ENCODE measurements around the gene MMD. TPM values are rescaled to one million over a fixed set of nuclear protein-coding genes. Genes with fewer than 3 reads are reported as not detected.
"Not testable (repeated sequence)": the region's sequence is repeated elsewhere in the genome, so short reads cannot be mapped to it uniquely, and the experiment has no call there.

Gene MMD
- total RNA-seq (10 to 100 TPM in 1 of 2 experiments, 1 to 10 TPM in 1; 9.8 to 10.4 TPM), polyA plus RNA-seq (10 to 100 TPM in 2 of 3 donors, 1 to 10 TPM in 1; 9.4 to 15.5 (median 12.1) TPM), total RNA-seq (10.6 to 27.4 (median 18.8) reads per million in 6 experiments)

- peak in 7 of 10 donors; percentile 1 to 64 (median 13) for DNase-seq
- POLR2A ChIA-PET, result interaction anchor here (1.0 kb wide), 1 partner anchor 61 kb away, joined by 4 read pairs; no protein-coding TSS in a partner anchor
- ATAC-seq, result peak; percentile 2 to 12
- H3K4me1 Mint-ChIP-seq, result peaks cover 29 to 56% (median 41%) of the 10 kb centered on the region in 4 donors
- peaks cover 12 to 26% (median 14%) of the 10 kb centered on the region in 5 donors for H3K27me3 Mint-ChIP-seq
- peak within 1 kb of the TSS; percentile 82 to 98 (median 96) for H3K27ac Mint-ChIP-seq
- H3K9me3 Mint-ChIP-seq, result no peaks in the 10 kb centered on the region
- H3K36me3 Mint-ChIP-seq, result no peaks in the 10 kb centered on the region
- H3K4me3 Mint-ChIP-seq, result peak within 1 kb of the TSS; percentile 88 to 95 (median 90)
Measured at GRCh38 chr17:55421179-55421934, at the start of gene MMD. Gene MMD, minus strand, starts transcription at chr17:55421835. Its CDS starts 140 bp downstream, at chr17:55421695.

GRCh38 chr17:55466671-55467070, 45.0 kb upstream of the MMD start:
- Mint-ChIP-seq H3K36me3 (no peaks in the 10 kb centered on the region), H3K4me1 (peaks cover 0 to 8% (median 6%) of the 10 kb centered on the region in 4 donors), H3K9me3 (no peaks in the 10 kb centered on the region), H3K27me3 (peaks cover 0 to 10% (median 1%) of the 10 kb centered on the region in 5 donors), H3K4me3 (no peak overlapping the region), H3K27ac (no peak overlapping the region)
- DNase-seq (no peak), ATAC-seq (no peak)
- POLR2A ChIA-PET, result no interaction called here

- H3K36me3 Mint-ChIP-seq, DNase-seq, H3K27ac Mint-ChIP-seq, H3K4me1 Mint-ChIP-seq, POLR2A ChIA-PET, ATAC-seq, H3K4me3 Mint-ChIP-seq, H3K27me3 Mint-ChIP-seq, H3K9me3 Mint-ChIP-seq: not testable (repeated sequence)
Measured at GRCh38 chr17:55465771-55466170, 44.1 kb upstream of the MMD start.

- ATAC-seq, result no peak
- H3K27me3 Mint-ChIP-seq, result peaks cover 0 to 7% (median under 1%) of the 10 kb centered on the region in 5 donors
Measured at GRCh38 chr17:55463600-55463999, 42.0 kb upstream of the MMD start.

GRCh38 chr17:55462711-55463110, 41.1 kb upstream of the MMD start:
- POLR2A ChIA-PET, result no interaction called here
- H3K4me1 Mint-ChIP-seq, result peaks cover 3 to 13% (median 5%) of the 10 kb centered on the region in 4 donors
- DNase-seq, result no peak
- no peak overlapping the region for H3K27ac Mint-ChIP-seq
- H3K4me3 Mint-ChIP-seq, result no peak overlapping the region
- H3K27me3 Mint-ChIP-seq, result peaks cover 0 to 5% (median 0%) of the 10 kb centered on the region in 5 donors
- no peak for ATAC-seq
- H3K9me3 Mint-ChIP-seq, result no peaks in the 10 kb centered on the region
- H3K36me3 Mint-ChIP-seq, result no peaks in the 10 kb centered on the region

More at GRCh38 chr17:55463600-55463999, 42.0 kb upstream of the MMD start:
- Mint-ChIP-seq H3K36me3 (no peaks in the 10 kb centered on the region), H3K9me3 (no peaks in the 10 kb centered on the region), H3K4me1 (peaks cover 0 to 13% (median 4%) of the 10 kb centered on the region in 4 donors), H3K27ac (no peak overlapping the region), H3K4me3 (no peak overlapping the region)
- POLR2A ChIA-PET, result no interaction called here
- DNase-seq, result no peak

GRCh38 chr17:55462234-55462633, 40.6 kb upstream of the MMD start:
- POLR2A ChIA-PET, result no interaction called here
- Mint-ChIP-seq H3K4me3 (no peak overlapping the region), H3K27ac (no peak overlapping the region), H3K36me3 (no peaks in the 10 kb centered on the region), H3K4me1 (peaks cover 3 to 13% (median 5%) of the 10 kb centered on the region in 4 donors), H3K9me3 (no peaks in the 10 kb centered on the region), H3K27me3 (peaks cover 0 to 5% (median 0%) of the 10 kb centered on the region in 5 donors)
- ATAC-seq, result no peak
- DNase-seq, result no peak

GRCh38 chr17:55458978-55459377, 37.3 kb upstream of the MMD start:
- POLR2A ChIA-PET, result no interaction called here
- no peak for ATAC-seq
- Mint-ChIP-seq H3K36me3 (no peaks in the 10 kb centered on the region), H3K4me3 (no peak overlapping the region), H3K9me3 (peaks cover 0 to 3% (median 0%) of the 10 kb centered on the region in 9 donors), H3K4me1 (peaks cover 3 to 10% (median 5%) of the 10 kb centered on the region in 4 donors), H3K27me3 (peaks cover 0 to 8% (median 3%) of the 10 kb centered on the region in 5 donors), H3K27ac (no peak overlapping the region)
- no peak for DNase-seq

GRCh38 chr17:55458287-55458900, 36.8 kb upstream of the MMD start:
- POLR2A ChIA-PET, result no interaction called here
- peaks cover 0 to 3% (median 0%) of the 10 kb centered on the region in 9 donors for H3K9me3 Mint-ChIP-seq
- no peak overlapping the region for H3K4me3 Mint-ChIP-seq
- peak overlapping the region in 1 of 10 donors; percentile 44 for H3K27ac Mint-ChIP-seq
- H3K36me3 Mint-ChIP-seq, result no peaks in the 10 kb centered on the region
- H3K27me3 Mint-ChIP-seq, result peaks cover 0 to 9% (median 5%) of the 10 kb centered on the region in 5 donors
- DNase-seq, result no peak
- no peak for ATAC-seq
- H3K4me1 Mint-ChIP-seq, result peaks cover 0 to 6% (median 2%) of the 10 kb centered on the region in 4 donors

GRCh38 chr17:55456307-55457240, 34.9 kb upstream of the MMD start:
- no peak for DNase-seq
- Mint-ChIP-seq H3K36me3 (no peaks in the 10 kb centered on the region), H3K4me1 (peaks cover 0 to 6% (median 2%) of the 10 kb centered on the region in 4 donors), H3K27ac (no peak overlapping the region), H3K9me3 (peaks cover 0 to 3% (median 0%) of the 10 kb centered on the region in 9 donors), H3K27me3 (peaks cover 0 to 10% (median 5%) of the 10 kb centered on the region in 5 donors), H3K4me3 (no peak overlapping the region)
- no peak for ATAC-seq
- POLR2A ChIA-PET, result no interaction called here

GRCh38 chr17:55454906-55455474, 33.4 kb upstream of the MMD start:
- ATAC-seq (no peak), DNase-seq (no peak)
- H3K9me3 Mint-ChIP-seq, result peaks cover 0 to 3% (median 0%) of the 10 kb centered on the region in 9 donors
- no peaks in the 10 kb centered on the region for H3K36me3 Mint-ChIP-seq
- H3K27ac Mint-ChIP-seq, result no peak overlapping the region
- POLR2A ChIA-PET, result no interaction called here
- H3K27me3 Mint-ChIP-seq, result peaks cover 0 to 14% (median 5%) of the 10 kb centered on the region in 5 donors
- no peak overlapping the region for H3K4me3 Mint-ChIP-seq
- H3K4me1 Mint-ChIP-seq, result peaks cover 2 to 12% (median 6%) of the 10 kb centered on the region in 4 donors

GRCh38 chr17:55453839-55454557, 32.4 kb upstream of the MMD start:
- Mint-ChIP-seq H3K4me3 (no peak overlapping the region), H3K36me3 (no peaks in the 10 kb centered on the region), H3K4me1 (peaks cover 2 to 12% (median 5%) of the 10 kb centered on the region in 4 donors), H3K27me3 (peaks cover 0 to 18% (median 5%) of the 10 kb centered on the region in 5 donors), H3K9me3 (peaks cover 0 to 3% (median 0%) of the 10 kb centered on the region in 9 donors), H3K27ac (no peak overlapping the region)
- no peak for DNase-seq
- no peak for ATAC-seq
- POLR2A ChIA-PET, result no interaction called here
